ENCODE measurements around the gene CCDC40. TPM values are rescaled to one million over a fixed set of nuclear protein-coding genes. Genes with fewer than 3 reads are reported as not detected.

Gene CCDC40
- total and polyA plus RNA-seq, 2 of the 13 experiments (the other 11 are each of a cell fraction or from before 2014, with no cell fraction given) = 4.1 to 5.5 TPM

- TF ChIP-seq SMARCE1 (IDR thresholded peaks at IDR 0.05; ENCODE audit: borderline replicate concordance) (no peak), REPIN1 (CRISPR knock-in tag; IDR thresholded peaks at IDR 0.05; ENCODE audit: borderline replicate concordance, low read depth) (peak; percentile 83), E2F2 (CRISPR knock-in tag; IDR thresholded peaks at IDR 0.05; ENCODE audit: borderline replicate concordance) (no peak), ZNF597 (CRISPR knock-in tag; IDR thresholded peaks at IDR 0.05) (no peak), PRDM10 (CRISPR knock-in tag; IDR thresholded peaks at IDR 0.05; ENCODE audit: low read depth) (peak; percentile 74), ZNF496 (CRISPR knock-in tag; IDR thresholded peaks at IDR 0.05; ENCODE audit: insufficient replicate concordance) (no peak), RBAK (CRISPR knock-in tag; IDR thresholded peaks at IDR 0.05) (no peak; the same call in 1 of the 2 replicates), REST (IDR thresholded peaks at IDR 0.05; ENCODE audit: borderline replicate concordance in 1 of 2, low read depth in 1 of 2, low read length in 2 of 2) (no peak), ZSCAN9 (CRISPR knock-in tag; IDR thresholded peaks at IDR 0.05; ENCODE audit: borderline replicate concordance) (no peak; the same call in 1 of the 2 replicates), TRIM24 (CRISPR knock-in tag; IDR thresholded peaks at IDR 0.05) (0 out of 2 replicates have a peak, but pooled peaks have one; percentile 30), DMTF1 (CRISPR knock-in tag; IDR thresholded peaks at IDR 0.05) (no peak), ZNF136 (CRISPR knock-in tag; IDR thresholded peaks at IDR 0.05; ENCODE audit: low read depth) (no peak; the same call in 1 of the 2 replicates), HOXA3 (CRISPR knock-in tag; IDR thresholded peaks at IDR 0.05) (peak; percentile 93)
Observed at GRCh38 chr17:79988185-79988971, 48.1 kb upstream of the CCDC40 start (continued).
